K562 (cell line): Measurements from ENCODE around the gene TBC1D2.

Experiments
- ATF1 ChIP-seq, 2 experiments: fragments of 450-650 bp in 1 of 2; IDR thresholded peaks; 2 replicates each; pipeline ENCODE4 v1.6.1; 2016; ENCODE audit warnings: missing compliant biosample characterization in 1 of 2, missing genetic modification characterization in 1 of 2
- EZH2 ChIP-seq: IDR thresholded peaks from 2 replicates; pipeline ENCODE4 v1.6.1; 2012; ENCODE audit warnings: low read depth, mild to moderate bottlenecking, inconsistent platforms, low read length, borderline replicate concordance
- KDM2B ChIP-seq: fragments of 250-450 bp; sonication (Bioruptor Pico); IDR thresholded peaks from 2 replicates; pipeline ENCODE4 v1.8.0; 2021; ENCODE audit warnings: mild to moderate bottlenecking, moderate library complexity
- KDM4B ChIP-seq, 2 experiments: fragments of 450-650 bp in 1 of 2; sonication (generic) in 1 of 2; IDR thresholded peaks; 2 replicates each; pipeline ENCODE4 v1.6.1; 2016 to 2017; ENCODE audit warnings: borderline replicate concordance in 2 of 2, antibody characterized with exemption in 1 of 2, low read depth in 1 of 2, mild to moderate bottlenecking in 1 of 2
- MTA3 ChIP-seq: fragments of 450-650 bp; formaldehyde crosslinking; IDR thresholded peaks from 2 replicates; pipeline ENCODE4 v1.6.1; 2017; ENCODE audit warnings: mild to moderate bottlenecking, borderline replicate concordance
- POLR2A ChIP-seq: fragments of 450-650 bp; conservative IDR thresholded peaks from 2 replicates; pipeline ENCODE4 v1.6.1; 2016
- POLR2AphosphoS5 ChIP-seq: IDR thresholded peaks from 2 replicates; pipeline ENCODE4 v1.6.1; 2011; ENCODE audit warnings: mild to moderate bottlenecking, low read depth, low read length, moderate library complexity; ENCODE audit not compliant: control insufficient read depth, insufficient read depth
- SIN3A ChIP-seq, 2 experiments: fragments of 150-350 bp in 1 of 2; IDR thresholded peaks; 2 replicates each; pipeline ENCODE4 v1.6.1; 2011 to 2016; ENCODE audit warnings: borderline replicate concordance in 2 of 2, low read depth in 2 of 2, low read length in 2 of 2, mild to moderate bottlenecking in 2 of 2, moderate library complexity in 2 of 2; ENCODE audit not compliant: control insufficient read depth in 1 of 2
- ZNF124 ChIP-seq: sonication (generic); formaldehyde crosslinking; IDR thresholded peaks from 2 replicates; pipeline ENCODE4 v1.8.1; 2022; ENCODE audit warnings: missing genetic modification reagents
- ZNF316 ChIP-seq: fragments of 450-650 bp; IDR thresholded peaks from 2 replicates; pipeline ENCODE4 v1.6.1; 2016
- TF ChIP-seq, protein P1 (sequence below): fragments of 250-450 bp; sonication (Bioruptor Pico); IDR thresholded peaks from 2 replicates; pipeline ENCODE4 v1.5.0; 2021
- TF ChIP-seq, protein P2 (sequence below), 3 experiments: IDR thresholded peaks in 2 of 3; conservative IDR thresholded peaks in 1 of 3; 2 replicates each; pipeline ENCODE4 v1.5.1; 2011 to 2012; ENCODE audit warnings: low read length in 3 of 3, mild to moderate bottlenecking in 3 of 3, control low read depth in 2 of 3, improper control_type of control experiment in 1 of 3, inconsistent platforms in 1 of 3, low read depth in 1 of 3, mixed read lengths in 1 of 3, moderate library complexity in 1 of 3; ENCODE audit not compliant: insufficient read depth in 2 of 3
- TF ChIP-seq, protein P3 (sequence below): sonication (generic); formaldehyde crosslinking; IDR thresholded peaks from 2 replicates; pipeline ENCODE4 v1.8.0; 2022; ENCODE audit warnings: mild to moderate bottlenecking, missing genetic modification reagents
- TF ChIP-seq, protein P4 (sequence below): sonication (generic); formaldehyde crosslinking; IDR thresholded peaks from 2 replicates; pipeline ENCODE4 v1.9.0; 2022; ENCODE audit warnings: mild to moderate bottlenecking, missing genetic modification reagents

DNA sequence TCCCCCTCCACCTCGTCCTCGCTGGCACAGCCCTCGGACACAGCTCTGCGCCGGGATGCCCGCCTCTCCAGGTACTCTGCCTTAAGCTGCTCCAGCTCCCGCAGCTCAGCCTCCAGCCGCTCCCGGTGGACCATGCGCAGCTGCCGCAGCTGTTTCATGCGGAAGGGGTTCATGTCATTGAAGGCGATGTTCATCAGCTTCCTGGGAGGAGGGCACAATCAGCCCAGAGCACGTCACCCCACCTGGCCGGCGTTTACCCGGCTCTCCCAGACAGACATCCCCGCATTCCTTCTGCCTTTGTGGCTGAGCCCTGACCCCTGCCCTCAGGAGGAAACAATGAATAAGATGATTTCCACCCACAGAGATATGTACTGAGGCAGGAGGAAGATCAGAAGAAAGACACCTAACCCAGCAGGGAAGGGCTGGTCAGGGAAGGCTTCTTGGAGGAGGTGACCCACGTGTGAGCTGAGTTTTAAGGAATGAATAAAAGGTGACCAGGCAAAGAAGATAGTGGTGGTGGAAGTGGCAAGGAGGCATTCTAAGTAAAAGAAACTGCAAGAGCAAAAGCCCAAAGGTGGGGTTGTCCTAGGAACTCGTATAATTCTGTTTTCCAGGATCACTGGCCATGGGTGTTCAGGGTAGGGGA lies 55.9 kb downstream of the TBC1D2 start:
- TF ChIP-seq KDM4B (IDR thresholded peaks at IDR 0.05; ENCODE audit: borderline replicate concordance in 2 of 2, low read depth in 1 of 2), result no peak
- TF ChIP-seq EZH2, result no peak
- TF ChIP-seq ZNF124 (CRISPR knock-in tag), result no peak
- TF ChIP-seq MTA3, result no peak
- TF ChIP-seq SIN3A (IDR thresholded peaks at IDR 0.05; ENCODE audit: borderline replicate concordance in 2 of 2, control insufficient read depth in 1 of 2, low read depth in 2 of 2, low read length in 2 of 2), result no peak
- TF ChIP-seq POLR2AphosphoS5, result no peak
- TF ChIP-seq ATF1 (CRISPR knock-in tag; IDR thresholded peaks at IDR 0.05), result no peak
- TF ChIP-seq ATF1 (tag; IDR thresholded peaks at IDR 0.05), result no peak
- TF ChIP-seq, protein P1, sequence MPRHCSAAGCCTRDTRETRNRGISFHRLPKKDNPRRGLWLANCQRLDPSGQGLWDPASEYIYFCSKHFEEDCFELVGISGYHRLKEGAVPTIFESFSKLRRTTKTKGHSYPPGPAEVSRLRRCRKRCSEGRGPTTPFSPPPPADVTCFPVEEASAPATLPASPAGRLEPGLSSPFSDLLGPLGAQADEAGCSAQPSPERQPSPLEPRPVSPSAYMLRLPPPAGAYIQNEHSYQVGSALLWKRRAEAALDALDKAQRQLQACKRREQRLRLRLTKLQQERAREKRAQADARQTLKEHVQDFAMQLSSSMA (CRISPR knock-in tag), result no peak
- TF ChIP-seq, protein P2, sequence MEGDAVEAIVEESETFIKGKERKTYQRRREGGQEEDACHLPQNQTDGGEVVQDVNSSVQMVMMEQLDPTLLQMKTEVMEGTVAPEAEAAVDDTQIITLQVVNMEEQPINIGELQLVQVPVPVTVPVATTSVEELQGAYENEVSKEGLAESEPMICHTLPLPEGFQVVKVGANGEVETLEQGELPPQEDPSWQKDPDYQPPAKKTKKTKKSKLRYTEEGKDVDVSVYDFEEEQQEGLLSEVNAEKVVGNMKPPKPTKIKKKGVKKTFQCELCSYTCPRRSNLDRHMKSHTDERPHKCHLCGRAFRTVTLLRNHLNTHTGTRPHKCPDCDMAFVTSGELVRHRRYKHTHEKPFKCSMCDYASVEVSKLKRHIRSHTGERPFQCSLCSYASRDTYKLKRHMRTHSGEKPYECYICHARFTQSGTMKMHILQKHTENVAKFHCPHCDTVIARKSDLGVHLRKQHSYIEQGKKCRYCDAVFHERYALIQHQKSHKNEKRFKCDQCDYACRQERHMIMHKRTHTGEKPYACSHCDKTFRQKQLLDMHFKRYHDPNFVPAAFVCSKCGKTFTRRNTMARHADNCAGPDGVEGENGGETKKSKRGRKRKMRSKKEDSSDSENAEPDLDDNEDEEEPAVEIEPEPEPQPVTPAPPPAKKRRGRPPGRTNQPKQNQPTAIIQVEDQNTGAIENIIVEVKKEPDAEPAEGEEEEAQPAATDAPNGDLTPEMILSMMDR (IDR thresholded peaks at IDR 0.05 in 2 of 3, conservative IDR thresholded peaks at IDR 0.05 in 1 of 3; ENCODE audit: insufficient read depth in 2 of 3, low read depth in 1 of 3, low read length in 3 of 3), result no peak
- no peak for TF ChIP-seq ZNF316
- no peak for TF ChIP-seq POLR2A
- TF ChIP-seq, protein P3, sequence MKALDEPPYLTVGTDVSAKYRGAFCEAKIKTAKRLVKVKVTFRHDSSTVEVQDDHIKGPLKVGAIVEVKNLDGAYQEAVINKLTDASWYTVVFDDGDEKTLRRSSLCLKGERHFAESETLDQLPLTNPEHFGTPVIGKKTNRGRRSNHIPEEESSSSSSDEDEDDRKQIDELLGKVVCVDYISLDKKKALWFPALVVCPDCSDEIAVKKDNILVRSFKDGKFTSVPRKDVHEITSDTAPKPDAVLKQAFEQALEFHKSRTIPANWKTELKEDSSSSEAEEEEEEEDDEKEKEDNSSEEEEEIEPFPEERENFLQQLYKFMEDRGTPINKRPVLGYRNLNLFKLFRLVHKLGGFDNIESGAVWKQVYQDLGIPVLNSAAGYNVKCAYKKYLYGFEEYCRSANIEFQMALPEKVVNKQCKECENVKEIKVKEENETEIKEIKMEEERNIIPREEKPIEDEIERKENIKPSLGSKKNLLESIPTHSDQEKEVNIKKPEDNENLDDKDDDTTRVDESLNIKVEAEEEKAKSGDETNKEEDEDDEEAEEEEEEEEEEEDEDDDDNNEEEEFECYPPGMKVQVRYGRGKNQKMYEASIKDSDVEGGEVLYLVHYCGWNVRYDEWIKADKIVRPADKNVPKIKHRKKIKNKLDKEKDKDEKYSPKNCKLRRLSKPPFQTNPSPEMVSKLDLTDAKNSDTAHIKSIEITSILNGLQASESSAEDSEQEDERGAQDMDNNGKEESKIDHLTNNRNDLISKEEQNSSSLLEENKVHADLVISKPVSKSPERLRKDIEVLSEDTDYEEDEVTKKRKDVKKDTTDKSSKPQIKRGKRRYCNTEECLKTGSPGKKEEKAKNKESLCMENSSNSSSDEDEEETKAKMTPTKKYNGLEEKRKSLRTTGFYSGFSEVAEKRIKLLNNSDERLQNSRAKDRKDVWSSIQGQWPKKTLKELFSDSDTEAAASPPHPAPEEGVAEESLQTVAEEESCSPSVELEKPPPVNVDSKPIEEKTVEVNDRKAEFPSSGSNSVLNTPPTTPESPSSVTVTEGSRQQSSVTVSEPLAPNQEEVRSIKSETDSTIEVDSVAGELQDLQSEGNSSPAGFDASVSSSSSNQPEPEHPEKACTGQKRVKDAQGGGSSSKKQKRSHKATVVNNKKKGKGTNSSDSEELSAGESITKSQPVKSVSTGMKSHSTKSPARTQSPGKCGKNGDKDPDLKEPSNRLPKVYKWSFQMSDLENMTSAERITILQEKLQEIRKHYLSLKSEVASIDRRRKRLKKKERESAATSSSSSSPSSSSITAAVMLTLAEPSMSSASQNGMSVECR, result no peak
- no peak for TF ChIP-seq KDM2B (CRISPR knock-in tag)
- TF ChIP-seq, protein P4, sequence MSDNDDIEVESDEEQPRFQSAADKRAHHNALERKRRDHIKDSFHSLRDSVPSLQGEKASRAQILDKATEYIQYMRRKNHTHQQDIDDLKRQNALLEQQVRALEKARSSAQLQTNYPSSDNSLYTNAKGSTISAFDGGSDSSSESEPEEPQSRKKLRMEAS (CRISPR knock-in tag), result no peak
